Activated CD4-positive, alpha-beta memory T cell treated with anti-CD3 and anti-CD28 coated beads, Interleukin-2, amount 10 ng/mL, durations not matched to agents 7 days and 5 days (primary cell): ENCODE results near the gene ABLIM3. TPM values are rescaled to one million over a fixed set of nuclear protein-coding genes. Genes with fewer than 3 reads are reported as not detected.
"Not testable (repeated sequence)": the region's sequence is repeated elsewhere in the genome, so short reads cannot be mapped to it uniquely, and the experiment has no call there.

ENCODE experiments used
- CTCF ChIA-PET: fragments of 350-600 bp; sonication (Branson Sonifier 250); formaldehyde crosslinking; loops from one replicate; lab custom pipeline; 2021; ENCODE audit warnings: antibody characterized with exemption, inconsistent platforms; lab: Charles Lee
- POLR2A ChIA-PET: fragments of 350-600 bp; sonication (Branson Sonifier 250); formaldehyde crosslinking; loops from one replicate; lab custom pipeline; 2021; ENCODE audit warnings: antibody characterized with exemption; lab: Charles Lee
- DNase-seq: peaks from one replicate; pipeline ENCODE4 v3.0.0-alpha.2; 2020
- H3K27ac Mint-ChIP-seq: one replicate; pipeline ENCODE4 v1.8.0; 2021; ENCODE audit warnings: mild to moderate bottlenecking, mixed read lengths
- H3K27me3 Mint-ChIP-seq: one replicate; pipeline ENCODE4 v1.8.0; 2021; ENCODE audit warnings: mixed read lengths
- H3K36me3 Mint-ChIP-seq: one replicate; pipeline ENCODE4 v1.8.0; 2021; ENCODE audit warnings: low read depth, mixed read lengths
- H3K4me1 Mint-ChIP-seq: one replicate; pipeline ENCODE4 v1.8.0; 2021; ENCODE audit warnings: mixed read lengths
- H3K4me3 Mint-ChIP-seq: one replicate; pipeline ENCODE4 v1.8.0; 2021; ENCODE audit warnings: mild to moderate bottlenecking, mixed read lengths
- H3K9me3 Mint-ChIP-seq: one replicate; pipeline ENCODE4 v1.8.0; 2021; ENCODE audit warnings: mixed read lengths
- total RNA-seq, 2 experiments: library from RNA; stranded (reverse); gene quantifications; one replicate each; pipeline ENCODE4 v1.2.3, GENCODE V29; 2021

The ABLIM3 gene
- total RNA-seq, 2 experiments from 2014 or later: 0.08 to 0.38 TPM

- CTCF ChIA-PET: interaction anchor here (0.7 to 5.3 kb wide), 8 partner anchors 15 to 129 kb away, joined by 3 to 56 read pairs (median 5); partner anchors contain the start of gene ABLIM3
- Mint-ChIP-seq H3K36me3 (no peaks in the 10 kb centered on the region), H3K27me3 (peaks cover 27% of the 10 kb centered on the region), H3K4me3 (no peak overlapping the region), H3K27ac (no peak overlapping the region), H3K4me1 (peaks cover 10% of the 10 kb centered on the region), H3K9me3 (no peaks in the 10 kb centered on the region)
- no peak for DNase-seq
- POLR2A ChIA-PET: interaction anchor here (0.9 kb wide), 1 partner anchor 27 kb away, joined by 3 read pairs; no protein-coding TSS in a partner anchor
Measured at GRCh38 chr5:149267241-149267973, 126.1 kb downstream of the ABLIM3 start.

DNA sequence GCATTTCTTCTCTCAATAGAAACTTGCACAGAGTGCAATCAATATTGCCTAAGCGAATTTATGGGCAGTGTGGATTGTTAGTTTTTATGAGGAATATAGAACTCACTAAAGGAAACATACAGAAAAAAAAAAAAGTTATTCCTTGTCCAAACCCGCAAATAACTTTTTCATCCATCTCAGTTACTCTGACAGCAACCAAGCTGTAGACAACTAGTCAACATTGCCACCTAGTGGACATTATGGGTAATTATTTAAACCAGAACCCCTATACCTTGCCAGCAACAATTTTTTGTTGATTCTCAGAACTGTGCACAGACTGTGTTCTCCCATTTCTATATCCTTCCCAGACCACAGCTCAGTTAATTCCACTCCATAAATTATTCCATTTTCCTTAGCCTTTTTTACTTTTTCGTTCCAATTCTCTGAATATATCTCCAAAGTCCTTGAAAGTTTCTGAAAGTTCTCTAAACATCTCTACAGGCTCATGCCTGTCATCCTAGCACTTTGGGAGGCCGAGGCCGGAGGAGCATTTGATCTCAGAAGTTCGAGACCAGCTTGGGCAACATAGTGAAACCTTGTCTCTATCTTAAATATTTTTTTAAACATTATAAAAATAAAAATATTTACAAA is 127.8 kb downstream of the ABLIM3 start:
- no peak for DNase-seq
- Mint-ChIP-seq H3K27me3 (peaks cover 40% of the 10 kb centered on the region), H3K4me1 (peaks cover 11% of the 10 kb centered on the region), H3K9me3 (no peaks in the 10 kb centered on the region), H3K27ac (no peak overlapping the region), H3K36me3 (no peaks in the 10 kb centered on the region), H3K4me3 (no peak overlapping the region)
- POLR2A ChIA-PET: no interaction called here
- CTCF ChIA-PET: interaction anchor here (0.6 to 3.0 kb wide), 24 partner anchors 9 to 538 kb away, joined by 3 to 38 read pairs (median 3); partner anchors contain the start of gene ABLIM3

GRCh38 chr5:149271195-149271715 is 130.0 kb downstream of the ABLIM3 start:
- no peak for DNase-seq
- H3K27ac Mint-ChIP-seq: no peak overlapping the region
- CTCF ChIA-PET: no interaction called here
- H3K9me3 Mint-ChIP-seq: no peaks in the 10 kb centered on the region
- H3K4me3 Mint-ChIP-seq: peak overlapping the region; percentile 21
- peaks cover 50% of the 10 kb centered on the region for H3K27me3 Mint-ChIP-seq
- peaks cover 9% of the 10 kb centered on the region for H3K4me1 Mint-ChIP-seq
- POLR2A ChIA-PET: no interaction called here
- no peaks in the 10 kb centered on the region for H3K36me3 Mint-ChIP-seq

DNA sequence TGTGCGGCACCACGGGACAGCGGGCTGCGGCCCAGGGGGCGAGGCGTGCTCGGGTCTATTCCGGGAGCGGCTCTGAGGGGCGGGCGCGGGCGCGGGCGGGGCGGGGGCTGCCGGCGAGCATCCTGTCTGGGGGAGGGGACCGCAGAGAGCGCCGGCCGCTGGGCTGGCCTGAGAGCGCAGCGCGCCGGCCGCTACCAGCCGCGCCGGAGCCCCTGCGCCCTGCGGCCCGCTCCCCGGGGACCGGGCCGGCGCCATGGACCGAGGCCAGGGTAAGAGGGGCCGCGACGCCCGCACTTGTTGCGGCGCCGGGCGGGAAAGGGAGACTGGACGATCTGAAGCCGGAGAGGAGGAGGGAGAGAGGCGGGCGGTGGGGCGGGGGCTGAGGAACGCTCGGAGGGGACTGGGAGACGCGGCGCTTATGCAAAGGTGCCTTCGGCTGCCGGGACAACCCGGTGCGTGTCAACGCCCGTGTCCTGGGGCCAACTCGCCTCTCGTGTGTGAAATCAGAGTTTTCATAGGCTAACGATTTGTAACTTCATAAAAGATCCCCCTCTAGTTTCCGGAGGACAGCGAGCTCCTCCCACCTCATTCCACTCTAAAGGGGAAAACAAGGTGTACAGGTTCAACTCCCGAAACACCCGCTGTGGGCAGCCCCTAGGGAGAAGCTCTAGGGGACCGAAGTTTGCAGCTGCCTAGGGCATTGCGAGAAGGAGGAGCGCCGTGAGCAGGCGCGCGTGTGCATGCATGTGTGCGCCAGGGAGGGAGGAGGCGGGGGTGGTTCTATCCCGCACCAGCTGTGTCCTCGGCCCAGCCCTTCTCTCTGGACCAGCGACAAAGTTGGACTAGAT is 130.6 kb downstream of the ABLIM3 start, which contains the start of gene AFAP1L1:
Gene AFAP1L1, plus strand, starts transcription at position 144 of the 848 bp plus-strand sequence. Its CDS starts 110 bp downstream, at position 254.
- ChIA-PET CTCF (interaction anchor here (1.1 to 1.2 kb wide), 2 partner anchors 97 to 131 kb away, joined by 3 read pairs; partner anchors contain the start of gene ABLIM3), POLR2A (no interaction called here)
- Mint-ChIP-seq H3K27me3 (peaks cover 56% of the 10 kb centered on the region), H3K27ac (no peak within 1 kb of the TSS), H3K4me1 (peaks cover 9% of the 10 kb centered on the region), H3K4me3 (peak within 1 kb of the TSS; percentile 65), H3K36me3 (no peaks in the 10 kb centered on the region), H3K9me3 (no peaks in the 10 kb centered on the region)
- DNase-seq: peak; percentile 21

GRCh38 chr5:149272781-149273180 is 131.5 kb downstream of the ABLIM3 start:
- POLR2A ChIA-PET, H3K9me3 Mint-ChIP-seq, H3K4me3 Mint-ChIP-seq, H3K27ac Mint-ChIP-seq, H3K4me1 Mint-ChIP-seq, DNase-seq, H3K36me3 Mint-ChIP-seq: not testable (repeated sequence)
- H3K27me3 Mint-ChIP-seq: peaks cover 63% of the 10 kb centered on the region
- CTCF ChIA-PET: interaction anchor here (1.1 to 1.2 kb wide), 2 partner anchors 96 to 131 kb away, joined by 3 read pairs; partner anchors contain the start of gene ABLIM3

- Mint-ChIP-seq H3K27ac (no peak overlapping the region), H3K4me1 (peaks cover 9% of the 10 kb centered on the region), H3K9me3 (no peaks in the 10 kb centered on the region), H3K4me3 (no peak overlapping the region), H3K27me3 (peaks cover 68% of the 10 kb centered on the region), H3K36me3 (no peaks in the 10 kb centered on the region)
- DNase-seq: no peak
- CTCF ChIA-PET: no interaction called here
- POLR2A ChIA-PET: no interaction called here
Measured at GRCh38 chr5:149273237-149273636, 131.9 kb downstream of the ABLIM3 start.

GRCh38 chr5:149273950-149274349 is 132.7 kb downstream of the ABLIM3 start:
- no peaks in the 10 kb centered on the region for H3K9me3 Mint-ChIP-seq
- no peaks in the 10 kb centered on the region for H3K36me3 Mint-ChIP-seq
- no peak for DNase-seq
- H3K4me1 Mint-ChIP-seq: peaks cover 9% of the 10 kb centered on the region
- no peak overlapping the region for H3K27ac Mint-ChIP-seq
- H3K27me3 Mint-ChIP-seq: peaks cover 75% of the 10 kb centered on the region
- no peak overlapping the region for H3K4me3 Mint-ChIP-seq
- ChIA-PET POLR2A (no interaction called here), CTCF (interaction anchor here (0.9 kb wide), 1 partner anchor 238 kb away, joined by 3 read pairs; no protein-coding TSS in a partner anchor)

- Mint-ChIP-seq H3K27me3 (peaks cover 79% of the 10 kb centered on the region), H3K4me3 (no peak overlapping the region), H3K4me1 (peaks cover 9% of the 10 kb centered on the region), H3K9me3 (no peaks in the 10 kb centered on the region), H3K27ac (no peak overlapping the region), H3K36me3 (no peaks in the 10 kb centered on the region)
- no peak for DNase-seq
- ChIA-PET POLR2A (no interaction called here), CTCF (interaction anchor here (0.6 kb wide), 1 partner anchor 133 kb away, joined by 3 read pairs; the partner anchor contains the start of gene ABLIM3)
Measured at GRCh38 chr5:149274939-149275338, 133.6 kb downstream of the ABLIM3 start.

- ChIA-PET POLR2A (no interaction called here), CTCF (no interaction called here)
- Mint-ChIP-seq H3K27ac (no peak overlapping the region), H3K27me3 (peaks cover 65% of the 10 kb centered on the region), H3K4me3 (no peak overlapping the region), H3K36me3 (no peaks in the 10 kb centered on the region), H3K9me3 (no peaks in the 10 kb centered on the region), H3K4me1 (no peaks in the 10 kb centered on the region)
- DNase-seq: no peak
Measured at GRCh38 chr5:149277801-149278200, 136.5 kb downstream of the ABLIM3 start.

- no peaks in the 10 kb centered on the region for H3K4me1 Mint-ChIP-seq
- ChIA-PET CTCF (interaction anchor here (0.6 to 1.1 kb wide), 5 partner anchors 9 to 104 kb away, joined by 3 read pairs; no protein-coding TSS in a partner anchor), POLR2A (no interaction called here)
- H3K27me3 Mint-ChIP-seq: peaks cover 57% of the 10 kb centered on the region
- no peaks in the 10 kb centered on the region for H3K9me3 Mint-ChIP-seq
- DNase-seq: no peak
- no peaks in the 10 kb centered on the region for H3K36me3 Mint-ChIP-seq
- no peak overlapping the region for H3K4me3 Mint-ChIP-seq
- no peak overlapping the region for H3K27ac Mint-ChIP-seq
Measured at GRCh38 chr5:149278451-149279210, 137.3 kb downstream of the ABLIM3 start.

- ChIA-PET CTCF (interaction anchor here (0.6 to 1.1 kb wide), 5 partner anchors 10 to 308 kb away, joined by 3 read pairs; no protein-coding TSS in a partner anchor), POLR2A (no interaction called here)
- peaks cover 51% of the 10 kb centered on the region for H3K27me3 Mint-ChIP-seq
- no peak for DNase-seq
- H3K36me3 Mint-ChIP-seq: no peaks in the 10 kb centered on the region
- H3K9me3 Mint-ChIP-seq: no peaks in the 10 kb centered on the region
- no peak overlapping the region for H3K27ac Mint-ChIP-seq
- H3K4me1 Mint-ChIP-seq: no peaks in the 10 kb centered on the region
- no peak overlapping the region for H3K4me3 Mint-ChIP-seq
Measured at GRCh38 chr5:149279661-149280060, 138.4 kb downstream of the ABLIM3 start.

- Mint-ChIP-seq H3K9me3 (no peaks in the 10 kb centered on the region), H3K36me3 (no peaks in the 10 kb centered on the region), H3K4me1 (no peaks in the 10 kb centered on the region), H3K27ac (no peak overlapping the region), H3K27me3 (peaks cover 48% of the 10 kb centered on the region), H3K4me3 (no peak overlapping the region)
- CTCF ChIA-PET: interaction anchor here (0.6 kb wide), 1 partner anchor 308 kb away, joined by 3 read pairs; no protein-coding TSS in a partner anchor
- DNase-seq: no peak
- POLR2A ChIA-PET: no interaction called here
Measured at GRCh38 chr5:149280124-149280523, 138.8 kb downstream of the ABLIM3 start.
